Measurements from ENCODE around the gene SMYD5. TPM values are rescaled to one million over a fixed set of nuclear protein-coding genes. Genes with fewer than 3 reads are reported as not detected.

SMYD5 gene
- total and polyA plus RNA-seq, 9 of the 15 experiments (the other 6 are each of a cell fraction or from before 2014, with no cell fraction given), result 11.4 to 56.8 (median 32.0) TPM

DNA sequence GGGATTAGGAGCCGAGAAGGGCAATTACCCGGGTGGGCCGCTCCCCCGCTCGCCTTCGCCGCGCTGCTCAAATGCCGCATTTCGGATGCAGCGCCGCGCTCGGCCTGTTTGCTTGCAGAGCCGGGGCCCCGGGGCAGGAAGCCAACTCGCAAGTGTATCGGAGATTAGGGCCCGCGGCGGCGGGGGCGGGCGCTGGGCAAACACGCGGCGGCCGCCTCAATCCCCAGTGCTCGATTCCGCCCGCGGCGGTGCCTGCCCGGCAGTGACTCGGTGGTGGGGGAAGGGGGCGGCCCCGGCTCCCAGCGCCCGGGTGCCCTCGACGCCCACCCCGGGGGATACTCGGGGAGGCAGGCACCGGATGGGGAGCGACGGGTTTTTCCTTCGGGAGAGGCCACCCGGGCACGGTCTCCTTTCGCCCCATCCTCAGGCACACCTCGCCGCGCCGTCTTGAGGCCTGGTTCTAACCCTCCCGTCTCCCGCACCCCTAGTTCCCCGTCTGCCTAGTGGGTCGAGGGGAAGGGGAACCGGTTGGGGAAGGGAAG, 38.3 kb upstream of the SMYD5 start (continued):
- TF ChIP-seq ASH1L (IDR thresholded peaks at IDR 0.05; ENCODE audit: borderline replicate concordance, low read depth, partially characterized antibody), result no peak
- no peak for TF ChIP-seq ZNF79 (CRISPR knock-in tag; IDR thresholded peaks at IDR 0.05; ENCODE audit: low read depth)
- TF ChIP-seq RCOR1 (IDR thresholded peaks at IDR 0.05; ENCODE audit: borderline replicate concordance in 1 of 2, low read depth in 2 of 2, low read length in 2 of 2), result 0 out of 4 replicates have a peak, but pooled peaks of 1 of the 2 experiments have one; percentile 18
- TF ChIP-seq, protein P1, sequence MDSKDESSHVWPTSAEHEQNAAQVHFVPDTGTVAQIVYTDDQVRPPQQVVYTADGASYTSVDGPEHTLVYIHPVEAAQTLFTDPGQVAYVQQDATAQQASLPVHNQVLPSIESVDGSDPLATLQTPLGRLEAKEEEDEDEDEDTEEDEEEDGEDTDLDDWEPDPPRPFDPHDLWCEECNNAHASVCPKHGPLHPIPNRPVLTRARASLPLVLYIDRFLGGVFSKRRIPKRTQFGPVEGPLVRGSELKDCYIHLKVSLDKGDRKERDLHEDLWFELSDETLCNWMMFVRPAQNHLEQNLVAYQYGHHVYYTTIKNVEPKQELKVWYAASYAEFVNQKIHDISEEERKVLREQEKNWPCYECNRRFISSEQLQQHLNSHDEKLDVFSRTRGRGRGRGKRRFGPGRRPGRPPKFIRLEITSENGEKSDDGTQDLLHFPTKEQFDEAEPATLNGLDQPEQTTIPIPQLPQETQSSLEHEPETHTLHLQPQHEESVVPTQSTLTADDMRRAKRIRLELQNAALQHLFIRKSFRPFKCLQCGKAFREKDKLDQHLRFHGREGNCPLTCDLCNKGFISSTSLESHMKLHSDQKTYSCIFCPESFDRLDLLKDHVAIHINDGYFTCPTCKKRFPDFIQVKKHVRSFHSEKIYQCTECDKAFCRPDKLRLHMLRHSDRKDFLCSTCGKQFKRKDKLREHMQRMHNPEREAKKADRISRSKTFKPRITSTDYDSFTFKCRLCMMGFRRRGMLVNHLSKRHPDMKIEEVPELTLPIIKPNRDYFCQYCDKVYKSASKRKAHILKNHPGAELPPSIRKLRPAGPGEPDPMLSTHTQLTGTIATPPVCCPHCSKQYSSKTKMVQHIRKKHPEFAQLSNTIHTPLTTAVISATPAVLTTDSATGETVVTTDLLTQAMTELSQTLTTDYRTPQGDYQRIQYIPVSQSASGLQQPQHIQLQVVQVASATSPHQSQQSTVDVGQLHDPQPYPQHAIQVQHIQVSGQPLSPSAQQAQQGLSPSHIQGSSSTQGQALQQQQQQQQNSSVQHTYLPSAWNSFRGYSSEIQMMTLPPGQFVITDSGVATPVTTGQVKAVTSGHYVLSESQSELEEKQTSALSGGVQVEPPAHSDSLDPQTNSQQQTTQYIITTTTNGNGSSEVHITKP (IDR thresholded peaks at IDR 0.05; ENCODE audit: partially characterized antibody), result no peak
- no peak for TF ChIP-seq CHD1 (IDR thresholded peaks at IDR 0.05; ENCODE audit: low read length)
- TF ChIP-seq, protein P2, sequence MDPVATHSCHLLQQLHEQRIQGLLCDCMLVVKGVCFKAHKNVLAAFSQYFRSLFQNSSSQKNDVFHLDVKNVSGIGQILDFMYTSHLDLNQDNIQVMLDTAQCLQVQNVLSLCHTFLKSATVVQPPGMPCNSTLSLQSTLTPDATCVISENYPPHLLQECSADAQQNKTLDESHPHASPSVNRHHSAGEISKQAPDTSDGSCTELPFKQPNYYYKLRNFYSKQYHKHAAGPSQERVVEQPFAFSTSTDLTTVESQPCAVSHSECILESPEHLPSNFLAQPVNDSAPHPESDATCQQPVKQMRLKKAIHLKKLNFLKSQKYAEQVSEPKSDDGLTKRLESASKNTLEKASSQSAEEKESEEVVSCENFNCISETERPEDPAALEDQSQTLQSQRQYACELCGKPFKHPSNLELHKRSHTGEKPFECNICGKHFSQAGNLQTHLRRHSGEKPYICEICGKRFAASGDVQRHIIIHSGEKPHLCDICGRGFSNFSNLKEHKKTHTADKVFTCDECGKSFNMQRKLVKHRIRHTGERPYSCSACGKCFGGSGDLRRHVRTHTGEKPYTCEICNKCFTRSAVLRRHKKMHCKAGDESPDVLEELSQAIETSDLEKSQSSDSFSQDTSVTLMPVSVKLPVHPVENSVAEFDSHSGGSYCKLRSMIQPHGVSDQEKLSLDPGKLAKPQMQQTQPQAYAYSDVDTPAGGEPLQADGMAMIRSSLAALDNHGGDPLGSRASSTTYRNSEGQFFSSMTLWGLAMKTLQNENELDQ (CRISPR knock-in tag; IDR thresholded peaks at IDR 0.05; ENCODE audit: borderline replicate concordance), result no peak
- TF ChIP-seq, protein P3, sequence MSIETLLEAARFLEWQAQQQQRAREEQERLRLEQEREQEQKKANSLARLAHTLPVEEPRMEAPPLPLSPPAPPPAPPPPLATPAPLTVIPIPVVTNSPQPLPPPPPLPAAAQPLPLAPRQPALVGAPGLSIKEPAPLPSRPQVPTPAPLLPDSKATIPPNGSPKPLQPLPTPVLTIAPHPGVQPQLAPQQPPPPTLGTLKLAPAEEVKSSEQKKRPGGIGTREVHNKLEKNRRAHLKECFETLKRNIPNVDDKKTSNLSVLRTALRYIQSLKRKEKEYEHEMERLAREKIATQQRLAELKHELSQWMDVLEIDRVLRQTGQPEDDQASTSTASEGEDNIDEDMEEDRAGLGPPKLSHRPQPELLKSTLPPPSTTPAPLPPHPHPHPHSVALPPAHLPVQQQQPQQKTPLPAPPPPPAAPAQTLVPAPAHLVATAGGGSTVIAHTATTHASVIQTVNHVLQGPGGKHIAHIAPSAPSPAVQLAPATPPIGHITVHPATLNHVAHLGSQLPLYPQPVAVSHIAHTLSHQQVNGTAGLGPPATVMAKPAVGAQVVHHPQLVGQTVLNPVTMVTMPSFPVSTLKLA (conservative IDR thresholded peaks at IDR 0.05), result peak in 1 of 2 experiments; percentile 48; a peak in 1 of 4 replicates
- no peak for TF ChIP-seq MEF2A (IDR thresholded peaks at IDR 0.05; ENCODE audit: control insufficient read depth, low read depth, low read length)
- TF ChIP-seq NFXL1 (CRISPR knock-in tag; IDR thresholded peaks at IDR 0.05), result no peak
- no peak for TF ChIP-seq TRIM28 (IDR thresholded peaks at IDR 0.05)
- TF ChIP-seq JUND (IDR thresholded peaks at IDR 0.05; ENCODE audit: borderline replicate concordance, low read depth, low read length), result no peak
- no peak for TF ChIP-seq JUND (tag; IDR thresholded peaks at IDR 0.05; ENCODE audit: borderline replicate concordance, low read depth, low read length)
- TF ChIP-seq LARP7 (IDR thresholded peaks at IDR 0.05), result no peak
- no peak for TF ChIP-seq MTA1 (IDR thresholded peaks at IDR 0.05; ENCODE audit: borderline replicate concordance)
- TF ChIP-seq, protein P4, sequence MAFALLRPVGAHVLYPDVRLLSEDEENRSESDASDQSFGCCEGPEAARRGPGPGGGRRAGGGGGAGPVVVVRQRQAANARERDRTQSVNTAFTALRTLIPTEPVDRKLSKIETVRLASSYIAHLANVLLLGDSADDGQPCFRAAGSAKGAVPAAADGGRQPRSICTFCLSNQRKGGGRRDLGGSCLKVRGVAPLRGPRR (CRISPR knock-in tag; IDR thresholded peaks at IDR 0.05), result no peak
- no peak for TF ChIP-seq PURB (CRISPR knock-in tag; IDR thresholded peaks at IDR 0.05; ENCODE audit: low read depth)
- TF ChIP-seq, protein P5, sequence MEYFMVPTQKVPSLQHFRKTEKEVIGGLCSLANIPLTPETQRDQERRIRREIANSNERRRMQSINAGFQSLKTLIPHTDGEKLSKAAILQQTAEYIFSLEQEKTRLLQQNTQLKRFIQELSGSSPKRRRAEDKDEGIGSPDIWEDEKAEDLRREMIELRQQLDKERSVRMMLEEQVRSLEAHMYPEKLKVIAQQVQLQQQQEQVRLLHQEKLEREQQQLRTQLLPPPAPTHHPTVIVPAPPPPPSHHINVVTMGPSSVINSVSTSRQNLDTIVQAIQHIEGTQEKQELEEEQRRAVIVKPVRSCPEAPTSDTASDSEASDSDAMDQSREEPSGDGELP (CRISPR knock-in tag; IDR thresholded peaks at IDR 0.05; ENCODE audit: borderline replicate concordance), result peak; percentile 33; the same call in 1 of the 2 replicates
- no peak for TF ChIP-seq HDAC3 (IDR thresholded peaks at IDR 0.05; ENCODE audit: borderline replicate concordance, partially characterized antibody)
- no peak for TF ChIP-seq ZNF76 (CRISPR knock-in tag; IDR thresholded peaks at IDR 0.05; ENCODE audit: borderline replicate concordance)
- TF ChIP-seq HDGF (IDR thresholded peaks at IDR 0.05), result no peak

All from K562 (cell line).